ENCODE results near the gene SGTA. TPM values are rescaled to one million over a fixed set of nuclear protein-coding genes. Genes with fewer than 3 reads are reported as not detected.

The SGTA gene
- total and polyA plus RNA-seq, 9 of the 15 experiments (the other 6 are each of a cell fraction or from before 2014, with no cell fraction given) = 1.4 to 110 (median 49.9) TPM

DNA sequence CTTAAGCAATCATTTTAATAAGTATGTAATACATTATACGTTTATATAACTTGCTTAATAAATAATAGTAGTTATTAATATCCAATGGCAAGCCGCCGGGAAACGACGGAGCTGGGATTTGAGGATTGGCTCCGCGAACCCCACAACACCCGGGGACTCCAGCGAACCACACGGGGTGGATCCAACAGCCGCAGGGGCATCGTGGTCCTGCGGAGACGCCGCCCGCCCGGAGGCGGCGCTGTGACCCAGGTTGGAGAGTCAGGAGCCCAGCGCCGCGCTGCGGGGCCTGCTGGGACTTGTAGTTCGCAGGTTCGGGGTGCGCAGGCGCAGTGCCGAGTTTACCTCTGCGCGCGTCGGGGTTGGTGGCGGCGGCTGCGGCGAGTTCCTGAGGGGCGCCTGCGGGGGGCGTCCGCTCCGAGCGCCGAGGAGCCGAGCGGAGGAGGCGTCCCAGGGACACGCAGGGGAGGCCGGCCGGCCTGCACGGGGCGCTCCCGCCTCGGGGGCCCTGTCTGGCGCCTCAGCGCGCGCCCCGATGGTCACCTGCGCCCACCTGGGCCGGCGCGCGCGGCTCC lies 36.6 kb upstream of the SGTA start, which contains the start of gene ZNF554 (continued):
- TF ChIP-seq NONO (IDR thresholded peaks at IDR 0.05; ENCODE audit: low read depth in 2 of 2, low read length in 1 of 2) (peak; percentile 52 to 85; a peak in 3 of 4 replicates), PTTG1 (tag; IDR thresholded peaks at IDR 0.05; ENCODE audit: low read depth) (no peak), NFATC3 (IDR thresholded peaks at IDR 0.05) (no peak), SMAD3 (CRISPR knock-in tag; conservative IDR thresholded peaks at IDR 0.05) (peak; percentile 79; the same call in 1 of the 2 replicates), KDM4B (IDR thresholded peaks at IDR 0.05; ENCODE audit: borderline replicate concordance in 2 of 2, low read depth in 1 of 2) (0 out of 4 replicates have a peak, but pooled peaks of 1 of the 2 experiments have one; percentile 33), ZFX (CRISPR knock-in tag; IDR thresholded peaks at IDR 0.05) (peak; percentile 65), ZNF445 (CRISPR knock-in tag; IDR thresholded peaks at IDR 0.05; ENCODE audit: low read depth) (peak; percentile 77; the same call in 1 of the 2 replicates), RFX1 (IDR thresholded peaks at IDR 0.05) (no peak), EP300 (IDR thresholded peaks at IDR 0.05; ENCODE audit: low read length) (peak; percentile 45; the same call in 1 of the 2 replicates)
- TF ChIP-seq, protein P1, sequence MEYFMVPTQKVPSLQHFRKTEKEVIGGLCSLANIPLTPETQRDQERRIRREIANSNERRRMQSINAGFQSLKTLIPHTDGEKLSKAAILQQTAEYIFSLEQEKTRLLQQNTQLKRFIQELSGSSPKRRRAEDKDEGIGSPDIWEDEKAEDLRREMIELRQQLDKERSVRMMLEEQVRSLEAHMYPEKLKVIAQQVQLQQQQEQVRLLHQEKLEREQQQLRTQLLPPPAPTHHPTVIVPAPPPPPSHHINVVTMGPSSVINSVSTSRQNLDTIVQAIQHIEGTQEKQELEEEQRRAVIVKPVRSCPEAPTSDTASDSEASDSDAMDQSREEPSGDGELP (CRISPR knock-in tag; IDR thresholded peaks at IDR 0.05; ENCODE audit: borderline replicate concordance) = peak; percentile 89
- TF ChIP-seq, protein P2, sequence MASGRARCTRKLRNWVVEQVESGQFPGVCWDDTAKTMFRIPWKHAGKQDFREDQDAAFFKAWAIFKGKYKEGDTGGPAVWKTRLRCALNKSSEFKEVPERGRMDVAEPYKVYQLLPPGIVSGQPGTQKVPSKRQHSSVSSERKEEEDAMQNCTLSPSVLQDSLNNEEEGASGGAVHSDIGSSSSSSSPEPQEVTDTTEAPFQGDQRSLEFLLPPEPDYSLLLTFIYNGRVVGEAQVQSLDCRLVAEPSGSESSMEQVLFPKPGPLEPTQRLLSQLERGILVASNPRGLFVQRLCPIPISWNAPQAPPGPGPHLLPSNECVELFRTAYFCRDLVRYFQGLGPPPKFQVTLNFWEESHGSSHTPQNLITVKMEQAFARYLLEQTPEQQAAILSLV (tag; IDR thresholded peaks at IDR 0.05) = no peak
- TF ChIP-seq, protein P3, sequence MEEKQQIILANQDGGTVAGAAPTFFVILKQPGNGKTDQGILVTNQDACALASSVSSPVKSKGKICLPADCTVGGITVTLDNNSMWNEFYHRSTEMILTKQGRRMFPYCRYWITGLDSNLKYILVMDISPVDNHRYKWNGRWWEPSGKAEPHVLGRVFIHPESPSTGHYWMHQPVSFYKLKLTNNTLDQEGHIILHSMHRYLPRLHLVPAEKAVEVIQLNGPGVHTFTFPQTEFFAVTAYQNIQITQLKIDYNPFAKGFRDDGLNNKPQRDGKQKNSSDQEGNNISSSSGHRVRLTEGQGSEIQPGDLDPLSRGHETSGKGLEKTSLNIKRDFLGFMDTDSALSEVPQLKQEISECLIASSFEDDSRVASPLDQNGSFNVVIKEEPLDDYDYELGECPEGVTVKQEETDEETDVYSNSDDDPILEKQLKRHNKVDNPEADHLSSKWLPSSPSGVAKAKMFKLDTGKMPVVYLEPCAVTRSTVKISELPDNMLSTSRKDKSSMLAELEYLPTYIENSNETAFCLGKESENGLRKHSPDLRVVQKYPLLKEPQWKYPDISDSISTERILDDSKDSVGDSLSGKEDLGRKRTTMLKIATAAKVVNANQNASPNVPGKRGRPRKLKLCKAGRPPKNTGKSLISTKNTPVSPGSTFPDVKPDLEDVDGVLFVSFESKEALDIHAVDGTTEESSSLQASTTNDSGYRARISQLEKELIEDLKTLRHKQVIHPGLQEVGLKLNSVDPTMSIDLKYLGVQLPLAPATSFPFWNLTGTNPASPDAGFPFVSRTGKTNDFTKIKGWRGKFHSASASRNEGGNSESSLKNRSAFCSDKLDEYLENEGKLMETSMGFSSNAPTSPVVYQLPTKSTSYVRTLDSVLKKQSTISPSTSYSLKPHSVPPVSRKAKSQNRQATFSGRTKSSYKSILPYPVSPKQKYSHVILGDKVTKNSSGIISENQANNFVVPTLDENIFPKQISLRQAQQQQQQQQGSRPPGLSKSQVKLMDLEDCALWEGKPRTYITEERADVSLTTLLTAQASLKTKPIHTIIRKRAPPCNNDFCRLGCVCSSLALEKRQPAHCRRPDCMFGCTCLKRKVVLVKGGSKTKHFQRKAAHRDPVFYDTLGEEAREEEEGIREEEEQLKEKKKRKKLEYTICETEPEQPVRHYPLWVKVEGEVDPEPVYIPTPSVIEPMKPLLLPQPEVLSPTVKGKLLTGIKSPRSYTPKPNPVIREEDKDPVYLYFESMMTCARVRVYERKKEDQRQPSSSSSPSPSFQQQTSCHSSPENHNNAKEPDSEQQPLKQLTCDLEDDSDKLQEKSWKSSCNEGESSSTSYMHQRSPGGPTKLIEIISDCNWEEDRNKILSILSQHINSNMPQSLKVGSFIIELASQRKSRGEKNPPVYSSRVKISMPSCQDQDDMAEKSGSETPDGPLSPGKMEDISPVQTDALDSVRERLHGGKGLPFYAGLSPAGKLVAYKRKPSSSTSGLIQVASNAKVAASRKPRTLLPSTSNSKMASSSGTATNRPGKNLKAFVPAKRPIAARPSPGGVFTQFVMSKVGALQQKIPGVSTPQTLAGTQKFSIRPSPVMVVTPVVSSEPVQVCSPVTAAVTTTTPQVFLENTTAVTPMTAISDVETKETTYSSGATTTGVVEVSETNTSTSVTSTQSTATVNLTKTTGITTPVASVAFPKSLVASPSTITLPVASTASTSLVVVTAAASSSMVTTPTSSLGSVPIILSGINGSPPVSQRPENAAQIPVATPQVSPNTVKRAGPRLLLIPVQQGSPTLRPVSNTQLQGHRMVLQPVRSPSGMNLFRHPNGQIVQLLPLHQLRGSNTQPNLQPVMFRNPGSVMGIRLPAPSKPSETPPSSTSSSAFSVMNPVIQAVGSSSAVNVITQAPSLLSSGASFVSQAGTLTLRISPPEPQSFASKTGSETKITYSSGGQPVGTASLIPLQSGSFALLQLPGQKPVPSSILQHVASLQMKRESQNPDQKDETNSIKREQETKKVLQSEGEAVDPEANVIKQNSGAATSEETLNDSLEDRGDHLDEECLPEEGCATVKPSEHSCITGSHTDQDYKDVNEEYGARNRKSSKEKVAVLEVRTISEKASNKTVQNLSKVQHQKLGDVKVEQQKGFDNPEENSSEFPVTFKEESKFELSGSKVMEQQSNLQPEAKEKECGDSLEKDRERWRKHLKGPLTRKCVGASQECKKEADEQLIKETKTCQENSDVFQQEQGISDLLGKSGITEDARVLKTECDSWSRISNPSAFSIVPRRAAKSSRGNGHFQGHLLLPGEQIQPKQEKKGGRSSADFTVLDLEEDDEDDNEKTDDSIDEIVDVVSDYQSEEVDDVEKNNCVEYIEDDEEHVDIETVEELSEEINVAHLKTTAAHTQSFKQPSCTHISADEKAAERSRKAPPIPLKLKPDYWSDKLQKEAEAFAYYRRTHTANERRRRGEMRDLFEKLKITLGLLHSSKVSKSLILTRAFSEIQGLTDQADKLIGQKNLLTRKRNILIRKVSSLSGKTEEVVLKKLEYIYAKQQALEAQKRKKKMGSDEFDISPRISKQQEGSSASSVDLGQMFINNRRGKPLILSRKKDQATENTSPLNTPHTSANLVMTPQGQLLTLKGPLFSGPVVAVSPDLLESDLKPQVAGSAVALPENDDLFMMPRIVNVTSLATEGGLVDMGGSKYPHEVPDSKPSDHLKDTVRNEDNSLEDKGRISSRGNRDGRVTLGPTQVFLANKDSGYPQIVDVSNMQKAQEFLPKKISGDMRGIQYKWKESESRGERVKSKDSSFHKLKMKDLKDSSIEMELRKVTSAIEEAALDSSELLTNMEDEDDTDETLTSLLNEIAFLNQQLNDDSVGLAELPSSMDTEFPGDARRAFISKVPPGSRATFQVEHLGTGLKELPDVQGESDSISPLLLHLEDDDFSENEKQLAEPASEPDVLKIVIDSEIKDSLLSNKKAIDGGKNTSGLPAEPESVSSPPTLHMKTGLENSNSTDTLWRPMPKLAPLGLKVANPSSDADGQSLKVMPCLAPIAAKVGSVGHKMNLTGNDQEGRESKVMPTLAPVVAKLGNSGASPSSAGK (IDR thresholded peaks at IDR 0.05) = no peak; the same call in 1 of the 2 replicates

All from K562 (cell line).